Bone marrow (tissue), 2 donors: Measurements from ENCODE around the gene IZUMO1R.
"Not testable (repeated sequence)": the region's sequence is repeated elsewhere in the genome, so short reads cannot be mapped to it uniquely, and the experiment has no call there.

Source experiments
- DNase-seq, 2 donors: peaks; one replicate each; lab custom pipeline; 2025; lab: John Stamatoyannopoulos, UW

Gene IZUMO1R

GRCh38 chr11:94326947-94327346 lies 22.6 kb downstream of the IZUMO1R start:
- no peak for DNase-seq

- no peak for DNase-seq
Observed at GRCh38 chr11:94328587-94329080, 24.3 kb downstream of the IZUMO1R start.

- DNase-seq: no peak
Observed at GRCh38 chr11:94329501-94329900, 25.1 kb downstream of the IZUMO1R start.

GRCh38 chr11:94330789-94331188 lies 26.4 kb downstream of the IZUMO1R start:
- no peak for DNase-seq

GRCh38 chr11:94332814-94333213 lies 28.4 kb downstream of the IZUMO1R start:
- no peak for DNase-seq

- DNase-seq: no peak
Observed at GRCh38 chr11:94336033-94336432, 31.7 kb downstream of the IZUMO1R start.

- DNase-seq: no peak
Observed at GRCh38 chr11:94338651-94339050, 34.3 kb downstream of the IZUMO1R start.

GRCh38 chr11:94342250-94342649 lies 37.9 kb downstream of the IZUMO1R start:
- DNase-seq: no peak

GRCh38 chr11:94343495-94343894 lies 39.1 kb downstream of the IZUMO1R start:
- no peak for DNase-seq

- not testable (repeated sequence) for DNase-seq
Observed at GRCh38 chr11:94346311-94346710, 41.9 kb downstream of the IZUMO1R start.

- DNase-seq: not testable (repeated sequence)
Observed at GRCh38 chr11:94350850-94351563, 46.6 kb downstream of the IZUMO1R start.
